Measurements from ENCODE around the gene HOXA4. TPM values are rescaled to one million over a fixed set of nuclear protein-coding genes. Genes with fewer than 3 reads are reported as not detected.
A peak's percentile ranks its signal among the peaks of the same experiment; 100 is the strongest.

The HOXA4 gene
- total RNA-seq, 1 donor = not detected

GRCh38 chr7:27163288-27164044 is 32.9 kb upstream of the HOXA4 start:
- no peaks in the 10 kb centered on the region for H3K9me3 ChIP-seq (ENCODE audit: low read depth, low read length)
- peaks cover 67% of the 10 kb centered on the region for H3K4me1 ChIP-seq (ENCODE audit: insufficient read depth, low read length)
- H3K27me3 ChIP-seq (ENCODE audit: insufficient read depth, low read length) = peaks cover 93% of the 10 kb centered on the region
- H3K4me3 ChIP-seq (ENCODE audit: low read length) = no peak overlapping the region

- Histone ChIP-seq H3K4me3 (ENCODE audit: low read length) (no peak overlapping the region), H3K4me1 (ENCODE audit: insufficient read depth, low read length) (peaks cover 69% of the 10 kb centered on the region), H3K9me3 (ENCODE audit: low read depth, low read length) (no peaks in the 10 kb centered on the region), H3K27me3 (ENCODE audit: insufficient read depth, low read length) (peaks cover 93% of the 10 kb centered on the region)
Measured at GRCh38 chr7:27162561-27163287, 32.2 kb upstream of the HOXA4 start.

DNA sequence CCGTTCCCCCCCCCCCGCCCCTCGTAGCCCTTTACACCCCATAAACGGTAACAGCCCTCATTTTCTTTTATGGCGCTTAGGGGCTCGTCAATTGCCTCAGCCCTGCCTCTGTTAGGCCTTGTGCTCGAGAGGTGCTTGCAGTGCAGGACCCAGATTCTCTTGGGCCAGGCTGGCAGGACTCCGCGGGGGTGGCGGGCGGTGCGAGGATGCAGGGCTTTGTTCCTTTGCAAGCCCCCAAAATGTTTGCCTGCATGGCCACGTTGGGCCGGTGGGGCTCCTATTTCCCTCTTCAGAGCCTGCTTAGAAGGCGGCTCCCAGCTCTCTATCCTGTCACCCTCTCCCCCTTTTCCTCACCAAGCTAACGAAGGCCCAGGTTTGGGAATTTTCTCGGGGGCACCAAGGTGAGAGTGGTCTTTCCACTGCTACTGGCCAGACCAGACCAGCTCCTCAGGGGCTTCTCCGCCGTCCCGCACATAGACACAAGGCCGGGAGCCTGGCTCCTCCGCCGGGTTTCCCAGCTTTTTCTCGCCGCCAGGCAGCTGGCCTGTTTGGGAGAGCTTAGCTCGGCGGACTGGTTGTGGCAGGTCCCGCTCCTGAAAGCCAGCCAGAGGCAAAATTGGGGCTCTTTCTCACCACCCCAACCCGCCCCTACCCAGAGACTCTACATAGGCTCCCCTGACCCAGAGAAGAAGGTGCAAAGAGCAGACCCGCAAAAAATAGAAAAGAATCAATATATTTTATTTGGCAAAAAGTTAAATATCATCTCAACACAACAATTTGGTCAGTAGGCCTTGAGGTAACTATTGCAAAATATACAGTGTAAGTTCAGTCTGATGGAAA is 31.4 kb upstream of the HOXA4 start:
- Histone ChIP-seq H3K9me3 (ENCODE audit: low read depth, low read length) (no peaks in the 10 kb centered on the region), H3K27me3 (ENCODE audit: insufficient read depth, low read length) (peaks cover 93% of the 10 kb centered on the region), H3K4me1 (ENCODE audit: insufficient read depth, low read length) (peaks cover 64% of the 10 kb centered on the region), H3K4me3 (ENCODE audit: low read length) (no peak overlapping the region)

- H3K4me3 ChIP-seq (ENCODE audit: low read length) = peak overlapping the region; percentile 47
- peaks cover 91% of the 10 kb centered on the region for H3K27me3 ChIP-seq (ENCODE audit: insufficient read depth, low read length)
- peaks cover 61% of the 10 kb centered on the region for H3K4me1 ChIP-seq (ENCODE audit: insufficient read depth, low read length)
- no peaks in the 10 kb centered on the region for H3K9me3 ChIP-seq (ENCODE audit: low read depth, low read length)
Measured at GRCh38 chr7:27161214-27161720, 30.7 kb upstream of the HOXA4 start.

GRCh38 chr7:27160546-27161213 is 30.1 kb upstream of the HOXA4 start:
- Histone ChIP-seq H3K4me3 (ENCODE audit: low read length) (peak overlapping the region; percentile 47), H3K4me1 (ENCODE audit: insufficient read depth, low read length) (peaks cover 61% of the 10 kb centered on the region), H3K9me3 (ENCODE audit: low read depth, low read length) (no peaks in the 10 kb centered on the region), H3K27me3 (ENCODE audit: insufficient read depth, low read length) (peaks cover 91% of the 10 kb centered on the region)

DNA sequence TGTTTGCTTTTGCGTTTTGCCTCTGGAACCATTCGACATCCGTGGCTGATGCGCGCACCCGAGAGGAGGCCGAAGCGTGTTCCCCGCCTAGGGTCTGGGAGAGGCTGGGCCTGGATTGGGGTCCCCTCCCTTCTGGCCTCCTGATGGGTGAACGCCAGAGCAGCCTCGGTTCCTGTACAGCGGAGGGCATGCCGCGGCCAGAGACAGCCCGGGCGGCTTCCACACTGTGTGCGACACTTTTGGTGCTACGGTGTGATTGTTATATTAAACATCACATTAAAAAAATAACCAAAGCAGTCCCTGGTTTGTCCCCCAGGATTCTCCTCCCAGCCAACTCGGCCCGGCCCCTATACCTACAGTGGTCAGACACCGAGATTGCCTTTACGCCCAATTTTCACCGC is 29.6 kb upstream of the HOXA4 start:
- H3K27me3 ChIP-seq (ENCODE audit: insufficient read depth, low read length) = peaks cover 91% of the 10 kb centered on the region
- H3K4me1 ChIP-seq (ENCODE audit: insufficient read depth, low read length) = peaks cover 61% of the 10 kb centered on the region
- H3K4me3 ChIP-seq (ENCODE audit: low read length) = peak overlapping the region; percentile 47
- H3K9me3 ChIP-seq (ENCODE audit: low read depth, low read length) = no peaks in the 10 kb centered on the region

- peaks cover 91% of the 10 kb centered on the region for H3K27me3 ChIP-seq (ENCODE audit: insufficient read depth, low read length)
- H3K4me3 ChIP-seq (ENCODE audit: low read length) = no peak overlapping the region
- H3K4me1 ChIP-seq (ENCODE audit: insufficient read depth, low read length) = peaks cover 61% of the 10 kb centered on the region
- no peaks in the 10 kb centered on the region for H3K9me3 ChIP-seq (ENCODE audit: low read depth, low read length)
Measured at GRCh38 chr7:27159266-27160144, 28.9 kb upstream of the HOXA4 start.

DNA sequence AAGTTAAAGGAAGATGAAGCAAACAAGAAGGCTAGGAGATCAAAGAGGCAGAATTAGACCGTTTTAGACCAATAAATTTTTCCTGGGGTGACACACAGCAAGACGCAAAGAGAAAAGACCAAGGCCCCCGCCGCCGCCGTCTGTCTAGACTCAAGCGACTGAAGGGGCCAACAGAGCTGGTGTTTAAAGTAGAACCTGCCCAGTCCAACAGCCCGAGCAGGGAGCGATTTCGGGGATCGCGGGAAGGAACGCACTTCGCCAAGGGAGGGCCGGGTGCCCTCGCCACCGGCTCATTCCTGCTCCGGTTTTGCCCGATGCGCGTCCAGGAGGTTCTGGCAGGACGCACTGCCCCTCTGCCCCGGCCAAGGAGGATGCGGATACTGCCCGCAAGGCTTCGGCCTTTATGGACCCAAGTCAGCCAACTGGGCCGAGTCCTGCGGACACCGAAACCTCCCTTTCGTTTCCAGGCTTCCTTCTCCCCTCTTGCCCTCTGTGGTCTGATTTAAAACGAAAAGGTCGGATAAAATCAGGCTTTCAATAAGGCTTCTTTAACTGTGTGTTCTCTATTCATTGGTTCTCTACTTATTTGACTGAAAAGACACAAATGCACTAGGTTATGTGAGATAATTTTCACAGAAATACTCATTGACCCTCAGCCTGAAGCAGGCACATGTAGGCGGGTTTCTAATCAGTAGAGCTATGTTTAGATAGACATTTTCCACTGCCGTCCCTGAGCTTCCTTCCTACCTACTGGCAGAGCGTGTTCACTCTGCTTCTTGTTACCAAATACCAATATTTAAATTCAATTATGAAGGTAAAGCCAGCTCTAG is 28.1 kb upstream of the HOXA4 start:
- Histone ChIP-seq H3K9me3 (ENCODE audit: low read depth, low read length) (no peaks in the 10 kb centered on the region), H3K27me3 (ENCODE audit: insufficient read depth, low read length) (peaks cover 91% of the 10 kb centered on the region), H3K4me1 (ENCODE audit: insufficient read depth, low read length) (peaks cover 53% of the 10 kb centered on the region), H3K4me3 (ENCODE audit: low read length) (no peak overlapping the region)

DNA sequence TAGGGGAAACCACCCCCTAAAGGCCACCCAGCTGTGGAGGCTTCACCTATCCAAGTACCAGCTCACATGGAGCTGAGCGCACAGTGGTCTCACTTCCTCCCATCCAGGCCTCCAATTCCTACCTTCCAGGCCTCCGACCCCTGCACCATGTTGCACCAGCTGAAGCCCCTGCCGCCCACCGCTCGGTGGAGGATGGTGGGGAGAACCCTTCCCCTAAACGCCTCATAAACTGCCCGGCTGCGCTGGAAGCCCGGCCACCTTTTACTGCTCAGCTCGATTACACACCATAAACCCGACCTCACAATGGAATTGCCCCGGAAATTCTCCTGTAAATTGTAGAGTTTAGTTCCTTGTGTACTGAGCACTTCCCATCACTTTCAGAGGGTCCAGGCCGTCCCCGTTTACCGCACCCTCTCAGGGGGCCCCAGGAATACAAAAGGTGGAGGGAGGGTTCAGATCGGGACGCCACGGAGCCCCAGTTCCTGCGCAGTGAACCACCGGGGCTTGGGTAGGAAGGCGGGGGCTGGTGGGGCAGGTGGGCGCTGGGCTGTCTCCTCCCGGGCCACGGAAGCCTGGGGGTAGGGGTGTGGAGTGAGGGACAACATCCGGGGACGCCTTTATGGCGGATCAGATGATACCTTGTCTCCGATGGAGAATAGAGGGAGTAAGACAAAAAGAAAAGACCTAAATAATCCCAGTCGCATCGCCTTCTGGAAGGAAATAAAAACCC is 27.3 kb upstream of the HOXA4 start:
- peaks cover 91% of the 10 kb centered on the region for H3K27me3 ChIP-seq (ENCODE audit: insufficient read depth, low read length)
- no peaks in the 10 kb centered on the region for H3K9me3 ChIP-seq (ENCODE audit: low read depth, low read length)
- peaks cover 49% of the 10 kb centered on the region for H3K4me1 ChIP-seq (ENCODE audit: insufficient read depth, low read length)
- no peak overlapping the region for H3K4me3 ChIP-seq (ENCODE audit: low read length)

GRCh38 chr7:27156916-27157701 is 26.6 kb upstream of the HOXA4 start:
- H3K4me1 ChIP-seq (ENCODE audit: insufficient read depth, low read length) = peaks cover 56% of the 10 kb centered on the region
- no peaks in the 10 kb centered on the region for H3K9me3 ChIP-seq (ENCODE audit: low read depth, low read length)
- H3K27me3 ChIP-seq (ENCODE audit: insufficient read depth, low read length) = peaks cover 91% of the 10 kb centered on the region
- no peak overlapping the region for H3K4me3 ChIP-seq (ENCODE audit: low read length)

- Histone ChIP-seq H3K9me3 (ENCODE audit: low read depth, low read length) (no peaks in the 10 kb centered on the region), H3K4me1 (ENCODE audit: insufficient read depth, low read length) (peaks cover 57% of the 10 kb centered on the region), H3K27me3 (ENCODE audit: insufficient read depth, low read length) (peaks cover 92% of the 10 kb centered on the region), H3K4me3 (ENCODE audit: low read length) (no peak within 1 kb of the TSS)
Measured at GRCh38 chr7:27156508-27156898, 25.9 kb upstream of the HOXA4 start, which contains the start of gene HOXA7. Gene HOXA7 (minus strand): TSS chr7:27156675. CDS start chr7:27156545, 130 bp downstream.

All from mononuclear cell (primary cell).